Hematopoietic multipotent progenitor cell (in vitro differentiated cells): ENCODE results near the gene ST8SIA4. TPM values are rescaled to one million over a fixed set of nuclear protein-coding genes. Genes with fewer than 3 reads are reported as not detected.
"Not testable (repeated sequence)": the region's sequence is repeated elsewhere in the genome, so short reads cannot be mapped to it uniquely, and the experiment has no call there.

Source experiments
- DNase-seq, 3 donors: peaks; one replicate each; pipeline ENCODE4 v3.0.0-alpha.2; 2011 to 2015; ENCODE audit warnings: low read depth in 2 of 3, low spot score in 2 of 3
- total RNA-seq: library from RNA; depleted of rRNA; stranded (reverse); fragments of >200 nt; gene quantifications from one replicate; pipeline ENCODE4 v1.2.3, GENCODE V29; 2012

Gene ST8SIA4
- total RNA-seq, 1 donor = 8.9 TPM

GRCh38 chr5:100788417-100788816 is 114.7 kb downstream of the ST8SIA4 start:
- DNase-seq = no peak

GRCh38 chr5:100787648-100788047 is 115.4 kb downstream of the ST8SIA4 start:
- no peak for DNase-seq

- DNase-seq = not testable (repeated sequence)
These were observed 117.5 kb downstream of the ST8SIA4 start for GRCh38 chr5:100785536-100785935.

GRCh38 chr5:100780376-100780870 is 122.7 kb downstream of the ST8SIA4 start:
- DNase-seq = peak in 1 of 3 donors; percentile 37

GRCh38 chr5:100779669-100780375 is 123.3 kb downstream of the ST8SIA4 start:
- DNase-seq = no peak

- DNase-seq = peak in 2 of 3 donors; percentile 69 to 75
These were observed 125.3 kb downstream of the ST8SIA4 start for GRCh38 chr5:100777680-100778300.

GRCh38 chr5:100775533-100775855 is 127.6 kb downstream of the ST8SIA4 start:
- no peak for DNase-seq

- DNase-seq = no peak
These were observed 130.5 kb downstream of the ST8SIA4 start for GRCh38 chr5:100772548-100772947.

- DNase-seq = no peak
These were observed 131.1 kb downstream of the ST8SIA4 start for GRCh38 chr5:100772006-100772405.

- DNase-seq = no peak
These were observed 131.9 kb downstream of the ST8SIA4 start for GRCh38 chr5:100771181-100771580.

GRCh38 chr5:100768221-100768620 is 134.9 kb downstream of the ST8SIA4 start:
- no peak for DNase-seq

GRCh38 chr5:100762995-100763394 is 140.1 kb downstream of the ST8SIA4 start:
- DNase-seq = no peak

- no peak for DNase-seq
These were observed 141.0 kb downstream of the ST8SIA4 start for GRCh38 chr5:100762108-100762507.

GRCh38 chr5:100761192-100761591 is 141.9 kb downstream of the ST8SIA4 start:
- DNase-seq = no peak

- no peak for DNase-seq
These were observed 142.4 kb downstream of the ST8SIA4 start for GRCh38 chr5:100760688-100761087.

- no peak for DNase-seq
These were observed 144.3 kb downstream of the ST8SIA4 start for GRCh38 chr5:100758780-100759179.

- no peak for DNase-seq
These were observed 144.8 kb downstream of the ST8SIA4 start for GRCh38 chr5:100758306-100758705.

- DNase-seq = no peak
These were observed 145.5 kb downstream of the ST8SIA4 start for GRCh38 chr5:100757618-100758017.
